ENCODE results near the gene SCAP. TPM values are rescaled to one million over a fixed set of nuclear protein-coding genes. Genes with fewer than 3 reads are reported as not detected.

SCAP gene
- total RNA-seq, 1 donor = 81.4 TPM

DNA sequence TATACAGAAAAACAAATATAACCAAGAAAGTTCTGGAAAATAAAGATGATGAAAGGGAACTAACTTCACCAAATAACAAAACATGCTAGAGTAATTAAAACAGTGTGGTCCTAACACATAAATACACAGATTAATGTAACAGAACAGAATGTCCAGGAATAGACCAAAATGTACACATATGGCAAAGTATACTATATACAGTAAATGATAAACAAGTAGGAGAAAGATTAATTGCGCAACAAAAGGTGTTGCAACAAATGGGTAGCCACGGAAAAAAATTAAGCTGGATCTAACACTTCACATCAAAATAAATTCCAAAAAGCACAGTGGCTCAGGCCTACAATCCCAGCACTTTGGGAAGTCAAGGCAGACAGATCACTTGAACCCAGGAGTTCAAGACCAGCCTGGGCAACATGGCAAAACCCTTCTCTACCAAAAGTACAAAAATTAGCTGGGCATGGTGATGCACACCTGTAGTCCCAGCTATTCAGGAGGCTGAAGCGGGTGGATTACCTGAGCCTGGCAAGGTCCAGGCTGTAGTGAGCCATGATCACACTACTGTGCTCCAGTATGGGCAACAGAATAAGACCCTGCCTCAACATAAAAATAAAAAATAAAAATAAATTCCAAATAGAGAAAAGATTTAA lies 19.8 kb downstream of the SCAP start:
- Histone ChIP-seq H3K27ac (ENCODE audit: low read depth, low read length) (no peak overlapping the region), H4K20me1 (ENCODE audit: insufficient read depth, low read length) (peaks cover 7% of the 10 kb centered on the region), H3K4me3 (ENCODE audit: insufficient read depth, low read length) (no peak overlapping the region), H3K79me2 (ENCODE audit: insufficient read depth, low read length) (peaks cover 47% of the 10 kb centered on the region), H3K36me3 (ENCODE audit: insufficient read depth, low read length) (no peaks in the 10 kb centered on the region), H2AFZ (ENCODE audit: low read length) (no peak overlapping the region), H3K9me3 (ENCODE audit: low read depth, low read length) (no peaks in the 10 kb centered on the region), H3K4me2 (ENCODE audit: insufficient read depth, low read length) (peak overlapping the region; percentile 7), H3K27me3 (ENCODE audit: insufficient read depth, low read length) (no peaks in the 10 kb centered on the region), H3K4me1 (ENCODE audit: insufficient read depth, low read length) (no peaks in the 10 kb centered on the region)
- TF ChIP-seq, protein P1, sequence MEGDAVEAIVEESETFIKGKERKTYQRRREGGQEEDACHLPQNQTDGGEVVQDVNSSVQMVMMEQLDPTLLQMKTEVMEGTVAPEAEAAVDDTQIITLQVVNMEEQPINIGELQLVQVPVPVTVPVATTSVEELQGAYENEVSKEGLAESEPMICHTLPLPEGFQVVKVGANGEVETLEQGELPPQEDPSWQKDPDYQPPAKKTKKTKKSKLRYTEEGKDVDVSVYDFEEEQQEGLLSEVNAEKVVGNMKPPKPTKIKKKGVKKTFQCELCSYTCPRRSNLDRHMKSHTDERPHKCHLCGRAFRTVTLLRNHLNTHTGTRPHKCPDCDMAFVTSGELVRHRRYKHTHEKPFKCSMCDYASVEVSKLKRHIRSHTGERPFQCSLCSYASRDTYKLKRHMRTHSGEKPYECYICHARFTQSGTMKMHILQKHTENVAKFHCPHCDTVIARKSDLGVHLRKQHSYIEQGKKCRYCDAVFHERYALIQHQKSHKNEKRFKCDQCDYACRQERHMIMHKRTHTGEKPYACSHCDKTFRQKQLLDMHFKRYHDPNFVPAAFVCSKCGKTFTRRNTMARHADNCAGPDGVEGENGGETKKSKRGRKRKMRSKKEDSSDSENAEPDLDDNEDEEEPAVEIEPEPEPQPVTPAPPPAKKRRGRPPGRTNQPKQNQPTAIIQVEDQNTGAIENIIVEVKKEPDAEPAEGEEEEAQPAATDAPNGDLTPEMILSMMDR (IDR thresholded peaks at IDR 0.05; ENCODE audit: extremely low read depth, low read depth, low read length) = no peak
- DNase-seq (ENCODE audit: insufficient read length, low spot score, missing footprints) = no peak

DNA sequence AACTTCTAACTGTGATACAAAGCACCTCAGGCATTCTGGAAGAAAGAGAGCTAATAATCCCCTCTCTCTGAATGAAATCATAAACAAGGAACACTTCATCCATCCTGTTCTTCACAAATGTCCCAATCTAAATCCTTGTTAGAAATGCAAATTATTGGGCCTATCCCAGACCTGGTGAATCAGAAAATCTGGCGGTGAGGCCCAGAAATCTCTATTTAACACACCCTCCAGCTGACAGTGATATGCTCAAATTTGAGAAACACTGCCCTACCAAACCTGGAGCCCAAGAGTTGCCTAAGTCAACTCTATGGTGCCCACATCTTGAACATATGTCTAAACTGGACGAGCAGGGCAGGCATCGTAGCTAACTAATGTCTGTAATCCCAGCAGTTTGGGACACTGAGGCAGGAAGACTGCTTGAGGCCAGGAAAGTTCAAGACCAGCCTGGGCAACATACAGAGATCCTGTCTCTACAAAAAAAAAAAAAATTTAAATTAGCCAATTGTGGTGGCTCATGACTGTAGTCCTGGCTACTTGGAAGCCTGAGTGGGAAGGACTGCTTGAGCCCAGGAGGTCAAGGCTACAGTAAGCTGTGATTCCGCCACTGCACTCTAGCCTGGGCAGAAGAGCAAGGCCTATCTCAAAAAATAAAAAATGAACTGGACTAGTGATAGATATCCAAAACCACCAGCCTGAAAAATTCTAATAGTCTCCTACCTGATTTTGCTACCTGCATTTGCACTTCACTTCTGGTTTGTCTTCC lies 23.1 kb downstream of the SCAP start:
- Histone ChIP-seq H3K27ac (ENCODE audit: low read depth, low read length) (no peak overlapping the region), H3K9me3 (ENCODE audit: low read depth, low read length) (no peaks in the 10 kb centered on the region), H3K79me2 (ENCODE audit: insufficient read depth, low read length) (peaks cover 57% of the 10 kb centered on the region), H2AFZ (ENCODE audit: low read length) (no peak overlapping the region), H3K4me3 (ENCODE audit: insufficient read depth, low read length) (no peak overlapping the region), H3K4me1 (ENCODE audit: insufficient read depth, low read length) (no peaks in the 10 kb centered on the region), H3K27me3 (ENCODE audit: insufficient read depth, low read length) (no peaks in the 10 kb centered on the region), H4K20me1 (ENCODE audit: insufficient read depth, low read length) (peaks cover 5% of the 10 kb centered on the region), H3K4me2 (ENCODE audit: insufficient read depth, low read length) (no peak overlapping the region), H3K36me3 (ENCODE audit: insufficient read depth, low read length) (no peaks in the 10 kb centered on the region)
- TF ChIP-seq, protein P1 (IDR thresholded peaks at IDR 0.05; ENCODE audit: extremely low read depth, low read depth, low read length) = no peak
- no peak for DNase-seq (ENCODE audit: insufficient read length, low spot score, missing footprints)

DNA sequence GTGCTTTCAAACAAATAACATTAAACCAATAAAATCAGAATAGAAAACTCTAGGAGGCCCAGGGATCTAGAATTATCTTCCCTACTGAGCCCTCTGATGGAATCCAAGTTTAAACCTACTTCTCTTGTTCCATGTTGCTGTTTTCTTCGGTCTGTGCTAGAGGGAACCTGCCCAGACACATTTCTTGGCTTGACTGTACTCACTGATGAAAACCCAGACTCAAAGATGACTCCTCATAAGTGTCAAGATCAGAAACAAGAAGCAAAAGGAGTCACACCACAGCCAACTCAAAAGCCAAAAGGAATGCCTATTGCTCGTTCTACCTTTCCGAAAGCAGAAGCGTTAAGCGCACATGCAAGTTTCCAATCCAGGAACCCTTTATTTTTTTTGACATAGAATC lies 31.6 kb downstream of the SCAP start:
- no peak for DNase-seq (ENCODE audit: insufficient read length, low spot score, missing footprints)
- Histone ChIP-seq H3K4me3 (ENCODE audit: insufficient read depth, low read length) (no peak overlapping the region), H2AFZ (ENCODE audit: low read length) (no peak overlapping the region), H3K79me2 (ENCODE audit: insufficient read depth, low read length) (peaks cover 47% of the 10 kb centered on the region), H3K36me3 (ENCODE audit: insufficient read depth, low read length) (peaks cover 18% of the 10 kb centered on the region), H3K27me3 (ENCODE audit: insufficient read depth, low read length) (no peaks in the 10 kb centered on the region), H3K27ac (ENCODE audit: low read depth, low read length) (peak overlapping the region; percentile 75), H3K4me1 (ENCODE audit: insufficient read depth, low read length) (peaks cover 18% of the 10 kb centered on the region), H3K4me2 (ENCODE audit: insufficient read depth, low read length) (peak overlapping the region; percentile 73), H3K9me3 (ENCODE audit: low read depth, low read length) (no peaks in the 10 kb centered on the region), H4K20me1 (ENCODE audit: insufficient read depth, low read length) (peaks cover 9% of the 10 kb centered on the region)
- TF ChIP-seq, protein P1 (IDR thresholded peaks at IDR 0.05; ENCODE audit: extremely low read depth, low read depth, low read length) = no peak

DNA sequence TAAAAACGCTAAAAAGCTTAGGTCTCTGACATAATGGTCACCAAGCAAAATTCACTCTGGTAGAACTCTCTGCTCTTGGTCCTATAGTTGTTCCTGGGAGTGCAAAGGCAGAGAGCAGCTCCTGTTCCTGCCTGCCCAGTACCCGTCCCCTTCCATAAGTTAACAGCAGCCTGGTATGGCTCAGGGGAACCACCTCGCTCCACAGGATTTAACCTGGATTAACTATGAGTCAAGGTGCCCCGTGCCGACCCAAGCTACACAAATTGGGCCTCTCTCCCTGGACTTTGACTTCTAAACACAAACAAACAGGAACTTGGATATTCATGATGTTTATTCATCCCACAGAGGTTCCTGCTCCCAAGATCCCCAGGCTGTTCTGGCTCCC lies 32.1 kb downstream of the SCAP start:
- Histone ChIP-seq H3K36me3 (ENCODE audit: insufficient read depth, low read length) (peaks cover 18% of the 10 kb centered on the region), H3K27me3 (ENCODE audit: insufficient read depth, low read length) (no peaks in the 10 kb centered on the region), H3K9me3 (ENCODE audit: low read depth, low read length) (no peaks in the 10 kb centered on the region), H3K4me1 (ENCODE audit: insufficient read depth, low read length) (peaks cover 18% of the 10 kb centered on the region), H3K27ac (ENCODE audit: low read depth, low read length) (peak overlapping the region; percentile 75), H3K4me2 (ENCODE audit: insufficient read depth, low read length) (peak overlapping the region; percentile 73), H3K79me2 (ENCODE audit: insufficient read depth, low read length) (peaks cover 45% of the 10 kb centered on the region), H4K20me1 (ENCODE audit: insufficient read depth, low read length) (peaks cover 9% of the 10 kb centered on the region), H3K4me3 (ENCODE audit: insufficient read depth, low read length) (peak overlapping the region; percentile 26), H2AFZ (ENCODE audit: low read length) (peak overlapping the region; percentile 54)
- DNase-seq (ENCODE audit: insufficient read length, low spot score, missing footprints) = peak; percentile 53
- TF ChIP-seq, protein P1 (IDR thresholded peaks at IDR 0.05; ENCODE audit: extremely low read depth, low read depth, low read length) = no peak
